Mucosa of descending colon (tissue), 3 donors: ENCODE results near the gene FUNDC2. TPM values are rescaled to one million over a fixed set of nuclear protein-coding genes. Genes with fewer than 3 reads are reported as not detected.
A peak's percentile ranks its signal among the peaks of the same experiment; 100 is the strongest.

Experiments
- ATAC-seq: fragments of 200-7000 bp; cut with Tn5 transposase; one replicate; pipeline ENCODE4 v1.9.1; 2020; ENCODE audit warnings: mild to moderate bottlenecking, moderate library complexity
- DNase-seq, 3 donors: peaks; one replicate each; pipeline ENCODE4 v3.0.0-alpha.2; 2020
- H3K36me3 ChIP-seq: fragments of 200-600 bp; one replicate; pipeline ENCODE4 v1.8.0; 2021; ENCODE audit warnings: low read depth, mild to moderate bottlenecking
- H3K4me1 ChIP-seq: fragments of 200-600 bp; one replicate; pipeline ENCODE4 v1.8.0; 2021; ENCODE audit warnings: low read depth, mild to moderate bottlenecking
- H3K4me3 ChIP-seq: fragments of 200-600 bp; one replicate; pipeline ENCODE4 v1.8.0; 2021; ENCODE audit warnings: mild to moderate bottlenecking
- H3K9me3 ChIP-seq: fragments of 200-600 bp; one replicate; pipeline ENCODE4 v1.8.0; 2021; ENCODE audit warnings: mild to moderate bottlenecking
- CTCF ChIP-seq: fragments of 200-600 bp; IDR thresholded peaks from one replicate; pipeline ENCODE4 v1.8.0; 2022; ENCODE audit warnings: antibody characterized with exemption, mild to moderate bottlenecking
- intact Hi-C, 2 donors: fragments of 100-400 bp; cut with DNase I in 1 of 2; cut with micrococcal nuclease in 1 of 2; formaldehyde crosslinking; loops; one replicate each; pipeline versions ENCODE4 v1.11.0 to v1.11.1; 2022; cut with DNase I, micrococcal nuclease
- total RNA-seq, 3 donors: library from RNA; stranded (reverse); fragmentation: NEBNext Ultra II Directional in 2 of 3; extraction: Animal tissue kit (Norgen Biotek cat#: 25700) in 2 of 3; gene quantifications; one replicate each; pipeline versions ENCODE4 v1.2.1 to v1.2.4, GENCODE V29; 2021 to 2023
- donor health status: DM: no; HTN: no; CAD: no; lungs with moderate emphysema.
- donor health status: DM: no; HTN: no; CAD: no.
- donor health status: DM: no; HTN: yes; CAD: no.

The FUNDC2 gene
- total RNA-seq, 3 donors from 2014 or later: 48.9 to 92.8 (median 53.3) TPM

GRCh38 chrX:155071694-155072280, 45.1 kb downstream of the FUNDC2 start:
- Histone ChIP-seq H3K9me3 (no peaks in the 10 kb centered on the region), H3K4me1 (peaks cover 5% of the 10 kb centered on the region), H3K4me3 (peak overlapping the region; percentile 28), H3K36me3 (no peaks in the 10 kb centered on the region)
- ATAC-seq (peak; percentile 16), DNase-seq (no peak)
- intact Hi-C loops: no loop called here
- TF ChIP-seq CTCF: no peak

DNA sequence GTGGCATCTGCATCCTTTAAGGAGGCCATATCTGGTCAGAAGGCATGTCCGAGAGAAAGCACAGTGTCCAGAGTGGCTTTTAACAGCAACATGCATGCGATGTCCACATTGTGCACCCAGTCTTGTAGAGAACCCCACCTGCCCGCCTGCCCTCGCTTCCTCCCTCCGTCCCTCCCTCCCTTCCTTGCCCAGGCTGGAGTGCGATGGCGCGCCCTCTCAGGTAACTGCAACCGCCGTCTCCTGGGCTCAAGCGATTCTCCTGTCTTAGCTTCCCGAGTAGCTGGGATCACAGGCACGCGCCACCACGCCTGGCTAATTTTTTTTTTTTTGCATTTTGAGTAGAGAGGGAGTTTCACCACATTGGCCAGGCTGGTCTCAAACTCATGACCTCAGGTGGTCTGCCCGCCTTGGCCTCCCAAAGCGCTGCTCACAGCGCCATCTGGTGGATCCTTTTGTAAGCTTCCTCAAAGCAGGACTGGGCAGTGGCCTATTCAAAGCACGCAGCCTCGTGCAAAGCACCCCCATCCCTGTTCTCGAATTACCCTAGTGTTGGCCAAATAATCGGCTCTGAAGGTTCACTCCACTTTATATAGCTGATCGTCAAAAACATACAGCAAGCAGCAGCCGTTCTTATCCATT, 59.7 kb downstream of the FUNDC2 start:
- ATAC-seq (peak; percentile 62), DNase-seq (peak in 2 of 3 donors; percentile 30 to 58)
- H3K4me1 ChIP-seq: no peaks in the 10 kb centered on the region
- H3K36me3 ChIP-seq: no peaks in the 10 kb centered on the region
- intact Hi-C loops: no loop called here
- no peak for TF ChIP-seq CTCF
- H3K9me3 ChIP-seq: no peaks in the 10 kb centered on the region
- H3K4me3 ChIP-seq: no peak overlapping the region

GRCh38 chrX:155086961-155087735, 60.5 kb downstream of the FUNDC2 start:
- ATAC-seq (no peak), DNase-seq (no peak)
- TF ChIP-seq CTCF: no peak
- no peaks in the 10 kb centered on the region for H3K9me3 ChIP-seq
- no peak overlapping the region for H3K4me3 ChIP-seq
- no peaks in the 10 kb centered on the region for H3K4me1 ChIP-seq
- intact Hi-C loops: no loop called here
- H3K36me3 ChIP-seq: no peaks in the 10 kb centered on the region

DNA sequence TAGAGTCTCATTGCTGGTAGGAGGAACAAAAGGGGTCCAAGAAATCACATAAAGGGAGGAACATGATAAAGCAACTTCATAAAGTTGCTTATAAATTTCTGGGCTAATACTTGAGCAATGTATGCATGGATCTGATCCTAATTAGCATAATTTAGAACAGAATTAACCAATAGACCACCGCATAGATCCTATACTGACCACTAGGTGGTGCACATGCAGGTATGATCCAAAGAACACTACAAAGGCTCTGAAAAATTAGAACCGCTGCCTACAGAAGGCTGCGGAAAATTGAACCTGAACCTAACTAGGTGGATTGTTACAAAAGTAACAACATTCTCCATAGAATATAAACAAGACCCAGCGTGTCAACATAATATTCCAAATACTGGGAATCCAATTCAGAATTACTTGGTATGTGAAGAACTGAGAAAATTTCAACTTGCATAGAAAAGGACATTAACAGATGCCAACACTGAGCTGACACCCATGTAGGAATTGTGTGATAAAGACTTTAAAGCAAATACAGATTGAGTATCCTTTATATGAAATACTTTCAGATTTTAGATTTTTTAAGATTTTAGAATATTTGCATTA, 67.9 kb downstream of the FUNDC2 start:
- no peak overlapping the region for H3K4me3 ChIP-seq
- intact Hi-C loops: no loop called here
- ATAC-seq (peak; percentile 52), DNase-seq (peak in 1 of 3 donors; percentile 12)
- no peak for TF ChIP-seq CTCF
- H3K4me1 ChIP-seq: no peaks in the 10 kb centered on the region
- H3K9me3 ChIP-seq: no peaks in the 10 kb centered on the region
- no peaks in the 10 kb centered on the region for H3K36me3 ChIP-seq

DNA sequence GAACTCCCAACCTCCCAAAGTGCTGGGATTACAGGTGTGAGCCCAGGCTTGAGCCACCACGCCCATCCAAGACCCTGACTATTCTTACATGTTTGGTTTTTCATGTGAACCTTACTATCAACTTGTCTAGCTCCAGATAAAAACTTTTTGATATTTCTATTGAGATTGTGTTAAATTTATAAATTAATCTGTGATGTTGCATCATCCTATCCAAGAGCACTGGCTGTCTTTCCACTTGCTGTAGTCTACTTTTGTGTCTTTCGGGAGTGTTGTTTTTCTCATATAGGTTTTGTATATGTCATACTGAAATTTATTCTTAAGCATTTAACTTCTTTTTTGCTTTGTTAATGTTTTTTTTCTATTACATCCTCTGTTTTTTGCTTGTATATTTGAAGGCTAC, 79.3 kb downstream of the FUNDC2 start:
- ATAC-seq (no peak), DNase-seq (no peak)
- Histone ChIP-seq H3K4me1 (no peaks in the 10 kb centered on the region), H3K36me3 (no peaks in the 10 kb centered on the region), H3K4me3 (no peak overlapping the region), H3K9me3 (no peaks in the 10 kb centered on the region)
- intact Hi-C loops: no loop called here
- TF ChIP-seq CTCF: no peak
